Endothelial cell of umbilical vein (primary cell): ENCODE measurements around the gene NSDHL.

ENCODE experiments used
- CTCF ChIP-seq, 2 donors: IDR thresholded peaks; 1 replicate in 1 of 2; 2 replicates in 1 of 2; pipeline ENCODE4 v1.5.1; 2011; ENCODE audit warnings: low read length in 2 of 2, mild to moderate bottlenecking in 2 of 2, moderate library complexity in 2 of 2, control low read depth in 1 of 2, inconsistent platforms in 1 of 2, low read depth in 1 of 2; ENCODE audit not compliant: insufficient read depth in 1 of 2; ENCODE audit errors: extremely low read depth in 1 of 2
- EZH2 ChIP-seq: IDR thresholded peaks from 2 replicates; pipeline ENCODE4 v1.6.1; 2012; ENCODE audit warnings: borderline replicate concordance, low read depth, mild to moderate bottlenecking, moderate library complexity, low read length, inconsistent platforms; ENCODE audit not compliant: severe bottlenecking
- FOS ChIP-seq: IDR thresholded peaks from 2 replicates; pipeline ENCODE4 v1.6.1; 2011; ENCODE audit warnings: mild to moderate bottlenecking, low read length, moderate library complexity, borderline replicate concordance; ENCODE audit not compliant: insufficient read depth
- GATA2 ChIP-seq: IDR thresholded peaks from 2 replicates; pipeline ENCODE4 v1.7.0; 2011; ENCODE audit warnings: low read depth, mild to moderate bottlenecking, moderate library complexity, mixed read lengths, low read length; ENCODE audit not compliant: insufficient read length, insufficient read depth
- JUN ChIP-seq: IDR thresholded peaks from 2 replicates; pipeline ENCODE4 v1.6.1; 2011; ENCODE audit warnings: borderline replicate concordance, low read depth; ENCODE audit not compliant: insufficient read length, insufficient read depth
- MYC ChIP-seq: IDR thresholded peaks from one replicate; pipeline ENCODE4 v1.6.1; 2011; ENCODE audit warnings: mild to moderate bottlenecking, low read depth, low read length
- POLR2A ChIP-seq: IDR thresholded peaks from 2 replicates; pipeline ENCODE4 v1.6.1; 2012; ENCODE audit warnings: low read depth, mild to moderate bottlenecking, control low read depth, low read length
- POLR2AphosphoS5 ChIP-seq: IDR thresholded peaks from 2 replicates; pipeline ENCODE4 v1.6.1; 2012; ENCODE audit warnings: low read depth, mild to moderate bottlenecking, control low read depth, low read length, moderate library complexity; ENCODE audit not compliant: insufficient read depth

- TF ChIP-seq POLR2A (no peak), CTCF (IDR thresholded peaks at IDR 0.05; ENCODE audit: extremely low read depth in 1 of 2, insufficient read depth in 1 of 2, low read depth in 1 of 2, low read length in 2 of 2) (no peak), POLR2AphosphoS5 (no peak), FOS (no peak), EZH2 (no peak), GATA2 (no peak), JUN (no peak), MYC (no peak)
These were observed 87.8 kb downstream of the NSDHL start for GRCh38 chrX:152918707-152919106.
